ENCODE data around the gene MYO15B. TPM values are rescaled to one million over a fixed set of nuclear protein-coding genes. Genes with fewer than 3 reads are reported as not detected.

Gene MYO15B
- total RNA-seq, 1 experiment from 2014 or later, result 58.4 TPM

- BruUV-seq (replicated peaks), result no TSS peak
- CTCF ChIA-PET, result interaction anchor here (0.6 kb wide), 1 partner anchor 15 kb away, joined by 3 read pairs; no protein-coding TSS in a partner anchor
These were observed 39.5 kb downstream of the MYO15B start for GRCh38 chr17:75627094-75627493.

GRCh38 chr17:75628425-75628824, 40.8 kb downstream of the MYO15B start:
- no peak for DNase-seq
- Mint-ChIP-seq H3K9me3 (ENCODE audit: low read depth, unreplicated experiment) (no peaks in the 10 kb centered on the region), H3K36me3 (ENCODE audit: insufficient read depth, unreplicated experiment) (peaks cover 37% of the 10 kb centered on the region), H3K27me3 (ENCODE audit: unreplicated experiment) (no peaks in the 10 kb centered on the region), H3K4me1 (ENCODE audit: low read depth, unreplicated experiment) (peaks cover 5% of the 10 kb centered on the region), H3K27ac (ENCODE audit: unreplicated experiment) (no peak overlapping the region), H3K4me3 (ENCODE audit: low read depth, unreplicated experiment) (no peak overlapping the region)
- CTCF ChIA-PET, result interaction anchor here (0.8 kb wide), 1 partner anchor 27 kb away, joined by 3 read pairs; no protein-coding TSS in a partner anchor
- intact Hi-C loops (cut with micrococcal nuclease; ENCODE audit: unreplicated experiment), result no loop called here
- BruUV-seq (replicated peaks), result no TSS peak
- TF ChIP-seq CTCF (IDR thresholded peaks at IDR 0.05; ENCODE audit: unreplicated experiment), result no peak

More at GRCh38 chr17:75627094-75627493, 39.5 kb downstream of the MYO15B start:
- Mint-ChIP-seq H3K36me3 (ENCODE audit: insufficient read depth, unreplicated experiment) (peaks cover 45% of the 10 kb centered on the region), H3K9me3 (ENCODE audit: low read depth, unreplicated experiment) (no peaks in the 10 kb centered on the region), H3K4me1 (ENCODE audit: low read depth, unreplicated experiment) (peaks cover 11% of the 10 kb centered on the region), H3K4me3 (ENCODE audit: low read depth, unreplicated experiment) (no peak overlapping the region), H3K27ac (ENCODE audit: unreplicated experiment) (no peak overlapping the region), H3K27me3 (ENCODE audit: unreplicated experiment) (no peaks in the 10 kb centered on the region)
- no peak for DNase-seq
- intact Hi-C loops (cut with micrococcal nuclease; ENCODE audit: unreplicated experiment), result no loop called here
- TF ChIP-seq CTCF (IDR thresholded peaks at IDR 0.05; ENCODE audit: unreplicated experiment), result no peak

- intact Hi-C loops (cut with micrococcal nuclease; ENCODE audit: unreplicated experiment), result no loop called here
- H3K36me3 Mint-ChIP-seq (ENCODE audit: insufficient read depth, unreplicated experiment), result peaks cover 37% of the 10 kb centered on the region
- no peak overlapping the region for H3K27ac Mint-ChIP-seq (ENCODE audit: unreplicated experiment)
- no peak overlapping the region for H3K4me3 Mint-ChIP-seq (ENCODE audit: low read depth, unreplicated experiment)
- H3K27me3 Mint-ChIP-seq (ENCODE audit: unreplicated experiment), result no peaks in the 10 kb centered on the region
- no peaks in the 10 kb centered on the region for H3K9me3 Mint-ChIP-seq (ENCODE audit: low read depth, unreplicated experiment)
- CTCF ChIA-PET, result interaction anchor here (0.9 to 1.7 kb wide), 4 partner anchors 8 to 28 kb away, joined by 3 to 5 read pairs (median 3); no protein-coding TSS in a partner anchor
- TF ChIP-seq CTCF (IDR thresholded peaks at IDR 0.05; ENCODE audit: unreplicated experiment), result no peak
- H3K4me1 Mint-ChIP-seq (ENCODE audit: low read depth, unreplicated experiment), result peaks cover 12% of the 10 kb centered on the region
- DNase-seq, result no peak
- BruUV-seq (replicated peaks), result no TSS peak
These were observed 41.6 kb downstream of the MYO15B start for GRCh38 chr17:75629157-75629556.

GRCh38 chr17:75630071-75630917, 42.7 kb downstream of the MYO15B start:
- no TSS peak for BruUV-seq (replicated peaks)
- CTCF ChIA-PET, result interaction anchor here (0.9 to 1.7 kb wide), 4 partner anchors 9 to 29 kb away, joined by 3 to 5 read pairs (median 3); no protein-coding TSS in a partner anchor
- H3K36me3 Mint-ChIP-seq (ENCODE audit: insufficient read depth, unreplicated experiment), result peaks cover 32% of the 10 kb centered on the region
- no peak overlapping the region for H3K27ac Mint-ChIP-seq (ENCODE audit: unreplicated experiment)
- DNase-seq, result no peak
- H3K9me3 Mint-ChIP-seq (ENCODE audit: low read depth, unreplicated experiment), result no peaks in the 10 kb centered on the region
- TF ChIP-seq CTCF (IDR thresholded peaks at IDR 0.05; ENCODE audit: unreplicated experiment), result no peak
- H3K4me3 Mint-ChIP-seq (ENCODE audit: low read depth, unreplicated experiment), result no peak overlapping the region
- no peaks in the 10 kb centered on the region for H3K27me3 Mint-ChIP-seq (ENCODE audit: unreplicated experiment)
- intact Hi-C loops (cut with micrococcal nuclease; ENCODE audit: unreplicated experiment), result no loop called here
- peaks cover 14% of the 10 kb centered on the region for H3K4me1 Mint-ChIP-seq (ENCODE audit: low read depth, unreplicated experiment)

All from Calu3 (cell line).